Ascending aorta (tissue), 2 donors: ENCODE data around the gene ZFYVE21. TPM values are rescaled to one million over a fixed set of nuclear protein-coding genes. Genes with fewer than 3 reads are reported as not detected.

Experiments used
- DNase-seq, 2 donors: peaks; one replicate each; pipeline ENCODE4 v3.0.0-alpha.2; 2019; ENCODE audit warnings: low spot score in 2 of 2
- H3K27ac ChIP-seq, 2 donors: fragments of 200-600 bp; sonication (generic); one replicate each; pipeline ENCODE4 v1.5.1; 2016 to 2017; ENCODE audit warnings: mild to moderate bottlenecking in 1 of 2
- H3K27me3 ChIP-seq: fragments of 200-600 bp; sonication (generic); one replicate; pipeline ENCODE4 v1.5.1; 2017
- H3K36me3 ChIP-seq, 2 donors: fragments of 200-600 bp; sonication (generic); one replicate each; pipeline ENCODE4 v1.5.1; 2016
- H3K4me1 ChIP-seq, 2 donors: fragments of 200-600 bp; sonication (generic); one replicate each; pipeline ENCODE4 v1.5.1; 2016 to 2017; ENCODE audit warnings: mild to moderate bottlenecking in 1 of 2
- H3K4me3 ChIP-seq, 2 donors: fragments of 200-600 bp; sonication (generic); one replicate each; pipeline ENCODE4 v1.5.1; 2016 to 2017; ENCODE audit warnings: mild to moderate bottlenecking in 1 of 2
- H3K9me3 ChIP-seq, 2 donors: fragments of 200-600 bp; sonication (generic); one replicate each; pipeline ENCODE4 v1.5.1; 2016
- CTCF ChIP-seq, 3 experiments: fragments of 200-600 bp in 2 of 3; fragments of 450-650 bp in 1 of 3; sonication (generic) in 2 of 3; IDR thresholded peaks; one replicate each; pipeline ENCODE4 v1.5.1; 2016 to 2019; ENCODE audit warnings: antibody characterized with exemption in 3 of 3, mild to moderate bottlenecking in 1 of 3, moderate library complexity in 1 of 3
- intact Hi-C: fragments of 100-400 bp; cut with DNase I; formaldehyde crosslinking; loops from one replicate; pipeline ENCODE4 v1.15.1; 2023
- total RNA-seq: library from RNA; depleted of rRNA; stranded (reverse); fragments of >200 nt; gene quantifications from one replicate; pipeline ENCODE4 v1.1.0, GENCODE V29; 2016

Gene ZFYVE21
- total RNA-seq, 1 donor from 2014 or later = 219 TPM

- H3K36me3 ChIP-seq = peaks cover 57 to 61% of the 10 kb centered on the region in 2 donors
- no peak overlapping the region for H3K27ac ChIP-seq
- H3K4me3 ChIP-seq = no peak overlapping the region
- intact Hi-C loops = no loop called here
- no peak for DNase-seq
- no peaks in the 10 kb centered on the region for H3K27me3 ChIP-seq
- no peaks in the 10 kb centered on the region for H3K9me3 ChIP-seq
- TF ChIP-seq CTCF (IDR thresholded peaks at IDR 0.05) = no peak
- H3K4me1 ChIP-seq = peaks cover 10 to 19% of the 10 kb centered on the region in 2 donors
Observed at GRCh38 chr14:103728721-103729120, 13.1 kb downstream of the ZFYVE21 start.

DNA sequence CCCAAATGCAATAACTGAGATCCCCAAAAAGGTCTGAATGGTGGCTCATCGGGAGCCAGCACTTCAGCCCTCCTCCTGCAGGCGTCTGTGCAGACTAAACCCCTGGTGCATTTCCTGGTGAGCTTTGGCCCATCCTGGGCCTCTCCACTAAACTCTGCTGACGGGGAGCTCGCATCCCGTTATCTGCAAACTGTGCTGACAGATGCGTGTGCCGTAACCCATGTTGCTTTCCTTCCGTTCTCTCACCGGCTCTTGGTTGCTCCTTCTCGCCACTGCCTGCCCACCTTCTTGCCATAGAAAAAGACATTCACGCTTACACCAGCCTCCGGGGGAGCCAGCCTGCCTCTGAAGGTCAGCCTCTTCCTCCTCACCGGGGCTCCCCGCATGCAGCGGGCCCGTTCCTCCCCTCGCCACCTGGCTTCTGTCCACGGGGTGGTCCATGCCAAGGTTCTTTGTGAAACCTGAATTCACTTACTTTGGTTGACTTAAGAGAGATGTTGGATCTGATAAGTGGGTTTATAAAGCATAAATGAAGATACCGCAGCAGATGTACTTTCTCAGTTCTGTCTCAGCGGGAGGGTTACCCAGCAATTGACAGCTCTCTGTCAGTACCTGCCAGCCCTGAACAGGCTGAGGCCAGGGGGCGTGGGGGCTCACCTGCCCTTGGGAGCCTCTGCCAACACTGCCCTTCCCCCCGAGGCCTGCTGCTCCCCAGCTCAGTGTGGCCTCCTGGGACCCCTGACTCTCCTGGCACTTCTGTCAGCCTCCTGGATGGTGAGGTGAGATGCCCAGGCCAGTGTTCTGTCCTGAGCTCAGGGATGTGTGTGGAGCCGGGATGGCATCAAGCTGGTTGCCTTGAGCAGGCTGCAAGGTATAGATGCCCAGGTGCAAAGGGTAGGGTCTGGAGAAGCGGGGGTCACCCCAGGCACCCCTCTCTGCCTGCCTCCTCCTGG lies 14.2 kb downstream of the ZFYVE21 start:
- Histone ChIP-seq H3K4me1 (peaks cover 5 to 8% of the 10 kb centered on the region in 2 donors), H3K9me3 (no peaks in the 10 kb centered on the region), H3K36me3 (peaks cover 67 to 70% of the 10 kb centered on the region in 2 donors), H3K27ac (no peak overlapping the region), H3K4me3 (no peak overlapping the region), H3K27me3 (no peaks in the 10 kb centered on the region)
- intact Hi-C loops = no loop called here
- no peak for TF ChIP-seq CTCF (IDR thresholded peaks at IDR 0.05)
- DNase-seq = no peak

DNA sequence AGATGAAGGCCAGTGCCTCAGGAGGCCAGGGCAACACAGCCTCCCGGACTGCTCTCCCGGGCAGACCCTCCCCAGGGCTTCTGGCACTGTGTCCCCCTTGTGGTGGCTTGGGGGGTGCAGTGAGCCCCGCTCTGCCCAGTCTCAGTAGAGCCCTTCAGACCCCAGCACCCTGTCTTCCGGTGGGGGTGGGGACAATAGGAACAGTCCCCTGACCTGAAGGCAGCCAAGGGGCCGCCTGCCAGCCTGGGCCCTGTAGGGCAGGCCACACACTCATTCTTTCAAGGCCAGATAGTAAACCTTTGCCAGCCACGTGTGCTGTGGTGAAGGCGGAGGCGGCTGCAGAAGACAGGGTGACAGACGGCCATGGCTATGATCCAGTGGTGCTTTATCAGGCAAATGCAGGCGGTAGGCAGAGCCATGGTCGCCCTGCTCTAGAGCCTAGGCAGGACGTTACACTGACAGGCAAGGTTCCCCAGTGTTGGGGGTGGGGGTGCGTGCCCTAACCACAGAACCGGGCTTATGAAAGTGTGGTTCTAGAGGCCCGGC lies 15.0 kb downstream of the ZFYVE21 start:
- Histone ChIP-seq H3K9me3 (no peaks in the 10 kb centered on the region), H3K4me3 (no peak overlapping the region), H3K4me1 (peaks cover 3 to 13% of the 10 kb centered on the region in 2 donors), H3K27me3 (no peaks in the 10 kb centered on the region), H3K36me3 (peaks cover 67 to 70% of the 10 kb centered on the region in 2 donors), H3K27ac (no peak overlapping the region)
- no peak for DNase-seq
- no peak for TF ChIP-seq CTCF (IDR thresholded peaks at IDR 0.05)
- intact Hi-C loops = no loop called here

- no peak for DNase-seq
- TF ChIP-seq CTCF (IDR thresholded peaks at IDR 0.05) = no peak
- Histone ChIP-seq H3K4me1 (peaks cover 12 to 22% of the 10 kb centered on the region in 2 donors), H3K4me3 (no peak overlapping the region), H3K27me3 (no peaks in the 10 kb centered on the region), H3K36me3 (peaks cover 60 to 65% of the 10 kb centered on the region in 2 donors), H3K27ac (no peak overlapping the region), H3K9me3 (no peaks in the 10 kb centered on the region)
- intact Hi-C loops = no loop called here
Observed at GRCh38 chr14:103731481-103731880, 15.9 kb downstream of the ZFYVE21 start.

- TF ChIP-seq CTCF (IDR thresholded peaks at IDR 0.05) = no peak
- Histone ChIP-seq H3K4me1 (peaks cover 16 to 29% of the 10 kb centered on the region in 2 donors), H3K36me3 (peaks cover 59 to 65% of the 10 kb centered on the region in 2 donors), H3K9me3 (no peaks in the 10 kb centered on the region), H3K27ac (no peak overlapping the region), H3K27me3 (no peaks in the 10 kb centered on the region), H3K4me3 (no peak overlapping the region)
- intact Hi-C loops = no loop called here
- DNase-seq = no peak
Observed at GRCh38 chr14:103731916-103732867, 16.6 kb downstream of the ZFYVE21 start.
